Suprapubic skin (tissue), 4 donors: ENCODE measurements around the gene TBC1D14. TPM values are rescaled to one million over a fixed set of nuclear protein-coding genes. Genes with fewer than 3 reads are reported as not detected.

Source experiments
- DNase-seq, 2 donors: peaks; one replicate each; pipeline ENCODE4 v3.0.0-alpha.2; 2019; ENCODE audit warnings: low spot score in 2 of 2
- H3K27ac ChIP-seq: fragments of 200-600 bp; sonication (generic); one replicate; pipeline ENCODE4 v1.5.1; 2019
- H3K27me3 ChIP-seq: fragments of 200-600 bp; sonication (generic); one replicate; pipeline ENCODE4 v1.5.1; 2019
- H3K36me3 ChIP-seq: fragments of 200-600 bp; sonication (generic); one replicate; pipeline ENCODE4 v1.5.1; 2019
- H3K4me1 ChIP-seq: fragments of 200-600 bp; sonication (generic); one replicate; pipeline ENCODE4 v1.5.1; 2019
- H3K4me3 ChIP-seq: fragments of 200-600 bp; sonication (generic); one replicate; pipeline ENCODE4 v1.5.1; 2019; ENCODE audit warnings: mild to moderate bottlenecking
- H3K9me3 ChIP-seq: fragments of 200-600 bp; sonication (generic); one replicate; pipeline ENCODE4 v1.5.1; 2019
- CTCF ChIP-seq, 2 donors: fragments of 200-600 bp in 1 of 2; fragments of 450-650 bp in 1 of 2; sonication (generic) in 1 of 2; IDR thresholded peaks; one replicate each; pipeline ENCODE4 v1.5.1; 2016 to 2019; ENCODE audit warnings: antibody characterized with exemption in 2 of 2, mild to moderate bottlenecking in 1 of 2, moderate library complexity in 1 of 2
- EP300 ChIP-seq: sonication (generic); formaldehyde crosslinking; IDR thresholded peaks from one replicate; pipeline ENCODE4 v1.6.1; 2017; ENCODE audit warnings: antibody characterized with exemption
- POLR2A ChIP-seq, 2 donors: fragments of 450-650 bp; IDR thresholded peaks; one replicate each; pipeline ENCODE4 v1.6.1; 2017; ENCODE audit warnings: antibody characterized with exemption in 2 of 2, mild to moderate bottlenecking in 2 of 2, moderate library complexity in 2 of 2
- POLR2AphosphoS5 ChIP-seq, 3 donors: sonication (generic); formaldehyde crosslinking; IDR thresholded peaks; one replicate each; pipeline ENCODE4 v1.6.1; 2017; ENCODE audit warnings: antibody characterized with exemption in 3 of 3
- WGBS: methylation state at CpG from one replicate; pipeline ENCODE4 v1.1.5; 2018; 5-methylcytosine and 5-hydroxymethylcytosine counted together
- total RNA-seq, 4 donors: library from RNA; depleted of rRNA; stranded (reverse); fragments of >200 nt; gene quantifications; one replicate each; pipeline ENCODE4 v1.1.0, GENCODE V29; 2016

Gene TBC1D14
- total RNA-seq, 4 donors from 2014 or later = 55.0 to 111 (median 97.9) TPM

- Histone ChIP-seq H3K9me3 (no peaks in the 10 kb centered on the region), H3K27me3 (no peaks in the 10 kb centered on the region), H3K36me3 (peaks cover 6% of the 10 kb centered on the region), H3K4me1 (peaks cover 35% of the 10 kb centered on the region), H3K27ac (no peak overlapping the region), H3K4me3 (no peak overlapping the region)
- WGBS = 83% methylated on average over 16 of the region's 20 CpGs
- DNase-seq = peak in 1 of 2 donors; percentile 62
- TF ChIP-seq EP300 = no peak
These were observed 34.9 kb downstream of the TBC1D14 start for GRCh38 chr4:6944301-6945051.

- Histone ChIP-seq H3K9me3 (no peaks in the 10 kb centered on the region), H3K4me3 (no peak overlapping the region), H3K4me1 (peaks cover 30% of the 10 kb centered on the region), H3K36me3 (peaks cover 6% of the 10 kb centered on the region), H3K27ac (no peak overlapping the region), H3K27me3 (no peaks in the 10 kb centered on the region)
- 96% methylated on average over 2 of the region's 2 CpGs for WGBS
- no peak for TF ChIP-seq EP300
- TF ChIP-seq POLR2A (IDR thresholded peaks at IDR 0.05) = no peak
- TF ChIP-seq POLR2AphosphoS5 (IDR thresholded peaks at IDR 0.05) = no peak
- TF ChIP-seq CTCF (IDR thresholded peaks at IDR 0.05) = no peak
- no peak for DNase-seq
These were observed 35.4 kb downstream of the TBC1D14 start for GRCh38 chr4:6945052-6945409.

GRCh38 chr4:6946497-6946896, 36.9 kb downstream of the TBC1D14 start:
- no peak for DNase-seq
- H3K27ac ChIP-seq = no peak overlapping the region
- H3K4me3 ChIP-seq = no peak overlapping the region
- peaks cover 6% of the 10 kb centered on the region for H3K36me3 ChIP-seq
- peaks cover 25% of the 10 kb centered on the region for H3K4me1 ChIP-seq
- TF ChIP-seq EP300 = no peak
- TF ChIP-seq POLR2A (IDR thresholded peaks at IDR 0.05) = no peak
- no peak for TF ChIP-seq POLR2AphosphoS5 (IDR thresholded peaks at IDR 0.05)
- TF ChIP-seq CTCF (IDR thresholded peaks at IDR 0.05) = no peak
- no peaks in the 10 kb centered on the region for H3K9me3 ChIP-seq
- WGBS = 98% methylated on average over 7 of the region's 7 CpGs
- no peaks in the 10 kb centered on the region for H3K27me3 ChIP-seq

- Histone ChIP-seq H3K27me3 (no peaks in the 10 kb centered on the region), H3K27ac (no peak overlapping the region), H3K36me3 (peaks cover 6% of the 10 kb centered on the region), H3K9me3 (no peaks in the 10 kb centered on the region), H3K4me1 (peaks cover 13% of the 10 kb centered on the region), H3K4me3 (no peak overlapping the region)
- 90% methylated on average over 3 of the region's 3 CpGs for WGBS
- TF ChIP-seq POLR2AphosphoS5 (IDR thresholded peaks at IDR 0.05) (no peak), EP300 (no peak), CTCF (IDR thresholded peaks at IDR 0.05) (no peak), POLR2A (IDR thresholded peaks at IDR 0.05) (no peak)
- no peak for DNase-seq
These were observed 38.5 kb downstream of the TBC1D14 start for GRCh38 chr4:6948134-6948460.

GRCh38 chr4:6951880-6952381, 42.3 kb downstream of the TBC1D14 start:
- no peak overlapping the region for H3K4me3 ChIP-seq
- H3K36me3 ChIP-seq = no peaks in the 10 kb centered on the region
- no peaks in the 10 kb centered on the region for H3K9me3 ChIP-seq
- H3K27me3 ChIP-seq = no peaks in the 10 kb centered on the region
- peak; percentile 56 to 60 for DNase-seq
- H3K27ac ChIP-seq = no peak overlapping the region
- WGBS = 68% methylated on average over 9 of the region's 13 CpGs
- peaks cover 36% of the 10 kb centered on the region for H3K4me1 ChIP-seq
- no peak for TF ChIP-seq POLR2AphosphoS5 (IDR thresholded peaks at IDR 0.05)
- TF ChIP-seq EP300 = no peak
- no peak for TF ChIP-seq POLR2A (IDR thresholded peaks at IDR 0.05)
- TF ChIP-seq CTCF (IDR thresholded peaks at IDR 0.05) = no peak
